A549 (cell line): Measurements from ENCODE around the gene RBFA. TPM values are rescaled to one million over a fixed set of nuclear protein-coding genes. Genes with fewer than 3 reads are reported as not detected.

Experiments
- ATAC-seq, 2 experiments: fragments of 200-7000 bp in 1 of 2; fragments of >200 bp in 1 of 2; cut with Nextera tagmentation in 1 of 2; cut with Tn5 transposase in 1 of 2; 3 replicates each; pipeline versions ENCODE4 v1.8.0 to v1.9.1; 2018 to 2020; ENCODE audit warnings: mild to moderate bottlenecking in 1 of 2, moderate library complexity in 1 of 2
- CTCF ChIA-PET: fragments of 300-600 bp; sonication (Branson Sonifier 250); formaldehyde crosslinking; extraction: SDS; loops from one replicate; lab custom pipeline; 2021; ENCODE audit warnings: antibody characterized with exemption, inconsistent platforms; lab: Yijun Ruan, JAX
- POLR2A ChIA-PET: fragments of 350-600 bp; formaldehyde crosslinking; extraction: SDS; loops from one replicate; lab custom pipeline; 2021; ENCODE audit warnings: antibody characterized with exemption, inconsistent platforms; lab: Yijun Ruan, JAX
- DNase-seq, 2 experiments: peaks; one replicate each; pipeline versions ENCODE4 v3.0.0 to v3.0.0-alpha.2; 2011 to 2016; ENCODE audit warnings: low read depth in 1 of 2, low spot score in 1 of 2
- FAIRE-seq: peaks from 2 replicates; lab custom pipeline; 2011; peaks lifted over from hg19 to GRCh38; lab: Jason Lieb, UNC
- H3K27ac ChIP-seq, 2 experiments: fragments of >200 bp; sonication (Bioruptor Twin); formaldehyde crosslinking; 3 replicates each; pipeline ENCODE4 v1.5.1; 2016 to 2017
- H3K4me1 ChIP-seq: fragments of >200 bp; sonication (Bioruptor Twin); formaldehyde crosslinking; 3 replicates; pipeline ENCODE4 v1.6.1; 2016
- H3K4me2 ChIP-seq: fragments of >200 bp; sonication (Bioruptor Twin); formaldehyde crosslinking; 3 replicates; pipeline ENCODE4 v1.6.1; 2016
- H3K4me3 ChIP-seq: fragments of >200 bp; sonication (Bioruptor Twin); formaldehyde crosslinking; 3 replicates; pipeline ENCODE4 v1.5.1; 2016
- H3K9me3 ChIP-seq: fragments of >200 bp; sonication (Bioruptor Twin); formaldehyde crosslinking; 3 replicates; pipeline ENCODE4 v1.6.1; 2016
- CBX2 ChIP-seq: fragments of 200-600 bp; sonication (generic); IDR thresholded peaks from 2 replicates; pipeline ENCODE4 v1.6.1; 2016; ENCODE audit warnings: low read depth, mild to moderate bottlenecking, borderline replicate concordance
- E2F6 ChIP-seq: IDR thresholded peaks from 2 replicates; pipeline ENCODE4 v1.6.1; 2012; ENCODE audit warnings: low read depth, borderline replicate concordance
- EHF ChIP-seq: fragments of 250-450 bp; sonication (Bioruptor Pico); IDR thresholded peaks from 2 replicates; pipeline ENCODE4 v1.5.0; 2020; ENCODE audit warnings: mild to moderate bottlenecking
- ELK1 ChIP-seq: fragments of 150-350 bp; IDR thresholded peaks from 2 replicates; pipeline ENCODE4 v1.6.1; 2014; ENCODE audit warnings: low read depth, mild to moderate bottlenecking, low read length
- FOXS1 ChIP-seq: fragments of 250-450 bp; sonication (Bioruptor Pico); IDR thresholded peaks from 2 replicates; pipeline ENCODE4 v1.5.0; 2020; ENCODE audit warnings: mild to moderate bottlenecking, moderate library complexity
- GATA3 ChIP-seq: IDR thresholded peaks from 2 replicates; pipeline ENCODE4 v1.6.1; 2012; ENCODE audit warnings: borderline replicate concordance
- HMGXB4 ChIP-seq: fragments of 250-450 bp; sonication (Bioruptor Pico); IDR thresholded peaks from 2 replicates; pipeline ENCODE4 v1.5.0; 2021; ENCODE audit warnings: mild to moderate bottlenecking, moderate library complexity, borderline replicate concordance
- KDM5A ChIP-seq: fragments of 200-600 bp; sonication (generic); IDR thresholded peaks from 2 replicates; pipeline ENCODE4 v1.6.1; 2016; ENCODE audit warnings: antibody characterized with exemption, mild to moderate bottlenecking
- MAFK ChIP-seq: fragments of 450-650 bp; IDR thresholded peaks from 2 replicates; pipeline ENCODE4 v1.6.1; 2014; ENCODE audit not compliant: partially characterized antibody
- MAX ChIP-seq: IDR thresholded peaks from 2 replicates; pipeline ENCODE4 v1.6.1; 2012
- NFE2L2 ChIP-seq: fragments of 150-350 bp; conservative IDR thresholded peaks from 2 replicates; pipeline ENCODE4 v1.6.1; 2014; ENCODE audit warnings: low read length
- NPAS2 ChIP-seq: fragments of 250-450 bp; sonication (Bioruptor Pico); IDR thresholded peaks from 2 replicates; pipeline ENCODE4 v1.8.0; 2022; ENCODE audit warnings: mild to moderate bottlenecking, moderate library complexity, borderline replicate concordance
- PHF8 ChIP-seq: fragments of 200-600 bp; sonication (generic); IDR thresholded peaks from 2 replicates; pipeline ENCODE4 v1.6.1; 2016; ENCODE audit warnings: low read depth, mild to moderate bottlenecking, antibody characterized with exemption, moderate library complexity, borderline replicate concordance
- RAD21 ChIP-seq, 2 experiments: fragments of >200 bp in 1 of 2; sonication (Bioruptor Twin) in 1 of 2; formaldehyde crosslinking in 1 of 2; IDR thresholded peaks in 1 of 2; conservative IDR thresholded peaks in 1 of 2; 2 replicates in 1 of 2; 3 replicates in 1 of 2; pipeline ENCODE4 v1.6.1; 2012 to 2018; ENCODE audit warnings: inconsistent platforms in 1 of 2
- RARB ChIP-seq: fragments of 250-450 bp; sonication (Bioruptor Pico); IDR thresholded peaks from 2 replicates; pipeline ENCODE4 v1.8.0; 2021; ENCODE audit warnings: mild to moderate bottlenecking, moderate library complexity
- RCOR1 ChIP-seq: fragments of 150-350 bp; IDR thresholded peaks from 2 replicates; pipeline ENCODE4 v1.6.1; 2014; ENCODE audit warnings: antibody characterized with exemption, low read length, low read depth
- REST ChIP-seq: fragments of 200-600 bp; sonication (generic); IDR thresholded peaks from 2 replicates; pipeline ENCODE4 v1.6.1; 2016; ENCODE audit warnings: antibody characterized with exemption, mild to moderate bottlenecking, moderate library complexity
- RFX5 ChIP-seq: fragments of 450-650 bp; IDR thresholded peaks from 2 replicates; pipeline ENCODE4 v1.7.1; 2014; ENCODE audit warnings: antibody characterized with exemption, mild to moderate bottlenecking, moderate library complexity
- TP53 ChIP-seq: fragments of 250-450 bp; sonication (Bioruptor Pico); IDR thresholded peaks from 2 replicates; pipeline ENCODE4 v1.5.0; 2021; ENCODE audit warnings: mild to moderate bottlenecking, moderate library complexity
- ZC3H11A ChIP-seq: fragments of 450-650 bp; IDR thresholded peaks from 2 replicates; pipeline ENCODE4 v1.6.1; 2014; ENCODE audit warnings: antibody characterized with exemption, mild to moderate bottlenecking
- WGBS: methylation state at CpG from one replicate; pipeline ENCODE4 v1.1.6; 2017; ENCODE audit errors: missing lambda C conversion rate; 5-methylcytosine and 5-hydroxymethylcytosine counted together
- polyA plus RNA-seq, 4 experiments: library from polyadenylated mRNA; depleted of rRNA in 3 of 4; stranded (reverse); fragments of >200 nt; fragmentation: RNase III in 1 of 4; extraction: RNeasy Plus Mini Kit Qiagen cat#74134 plus additional on column Dnase treatment in 1 of 4; gene quantifications; 2 replicates in 3 of 4; 3 replicates in 1 of 4; pipeline ENCODE4 v1.2.3, GENCODE V29; 2011 to 2017

Gene RBFA
- polyA plus RNA-seq, 2 of the 4 experiments (the other 2 are of a cell fraction) = 34.4 to 43.6 TPM

- no peak overlapping the region for H3K27ac ChIP-seq
- DNase-seq (no peak), FAIRE-seq (no peak), ATAC-seq (no peak)
- H3K4me3 ChIP-seq = no peak overlapping the region
- H3K4me2 ChIP-seq = no peak overlapping the region
- TF ChIP-seq REST (no peak), CBX2 (no peak)
- POLR2A ChIA-PET = no interaction called here
- no peaks in the 10 kb centered on the region for H3K9me3 ChIP-seq
- 57% methylated on average over 10 of the region's 10 CpGs for WGBS
- CTCF ChIA-PET = no interaction called here
- H3K4me1 ChIP-seq = no peaks in the 10 kb centered on the region
These were observed 34.5 kb downstream of the RBFA start for GRCh38 chr18:80068571-80069272.

GRCh38 chr18:80070825-80071224 lies 36.6 kb downstream of the RBFA start:
- ATAC-seq = no peak

GRCh38 chr18:80074183-80074582 lies 39.9 kb downstream of the RBFA start:
- 27% methylated on average over 5 of the region's 5 CpGs for WGBS
- no peaks in the 10 kb centered on the region for H3K4me1 ChIP-seq
- DNase-seq = no peak
- H3K4me3 ChIP-seq = no peak overlapping the region
- H3K4me2 ChIP-seq = no peak overlapping the region
- no peak for ATAC-seq
- ChIA-PET CTCF (no interaction called here), POLR2A (no interaction called here)
- H3K27ac ChIP-seq = no peak overlapping the region
- no peak for FAIRE-seq
- TF ChIP-seq MAX = no peak
- TF ChIP-seq NPAS2 (CRISPR knock-in tag) = no peak
- no peak for TF ChIP-seq EHF (CRISPR knock-in tag)
- no peak for TF ChIP-seq PHF8
- TF ChIP-seq ELK1 = no peak
- TF ChIP-seq RCOR1 = no peak
- no peak for TF ChIP-seq RAD21 (conservative IDR thresholded peaks at IDR 0.05 in 1 of 2, IDR thresholded peaks at IDR 0.05 in 1 of 2)
- no peak for TF ChIP-seq MAFK
- no peak for TF ChIP-seq FOXS1
- no peak for TF ChIP-seq GATA3
- no peaks in the 10 kb centered on the region for H3K9me3 ChIP-seq

More at GRCh38 chr18:80070825-80071224, 36.6 kb downstream of the RBFA start:
- TF ChIP-seq NFE2L2 (no peak), TP53 (CRISPR knock-in tag) (no peak), NPAS2 (CRISPR knock-in tag) (no peak), HMGXB4 (CRISPR knock-in tag) (no peak), E2F6 (no peak), ZC3H11A (no peak), GATA3 (no peak), RARB (no peak), RFX5 (no peak), KDM5A (no peak)
- WGBS = 73% methylated on average over 2 of the region's 4 CpGs
- Histone ChIP-seq H3K4me2 (no peak overlapping the region), H3K4me3 (no peak overlapping the region), H3K4me1 (no peaks in the 10 kb centered on the region), H3K27ac (no peak overlapping the region), H3K9me3 (no peaks in the 10 kb centered on the region)
- FAIRE-seq (no peak), DNase-seq (no peak)
- ChIA-PET CTCF (no interaction called here), POLR2A (no interaction called here)
